Osteocyte (in vitro differentiated cells): ENCODE measurements around the gene POLN. TPM values are rescaled to one million over a fixed set of nuclear protein-coding genes. Genes with fewer than 3 reads are reported as not detected.
"Not testable (repeated sequence)": the region's sequence is repeated elsewhere in the genome, so short reads cannot be mapped to it uniquely, and the experiment has no call there.

Experiments
- DNase-seq: peaks from one replicate; pipeline ENCODE4 v3.0.0; 2021; ENCODE audit warnings: mixed read lengths; ENCODE audit not compliant: unreplicated experiment; ENCODE audit errors: extremely low spot score
- H3K27ac Mint-ChIP-seq: one replicate; pipeline ENCODE4 v1.8.0; 2021; ENCODE audit warnings: mild to moderate bottlenecking, mixed read lengths; ENCODE audit not compliant: unreplicated experiment
- H3K27me3 Mint-ChIP-seq: one replicate; pipeline ENCODE4 v1.8.0; 2021; ENCODE audit warnings: mixed read lengths; ENCODE audit not compliant: unreplicated experiment
- H3K36me3 Mint-ChIP-seq: one replicate; pipeline ENCODE4 v1.8.0; 2021; ENCODE audit warnings: mixed read lengths; ENCODE audit not compliant: unreplicated experiment
- H3K4me1 Mint-ChIP-seq: one replicate; pipeline ENCODE4 v1.8.0; 2021; ENCODE audit warnings: mixed read lengths; ENCODE audit not compliant: unreplicated experiment
- H3K4me3 Mint-ChIP-seq: one replicate; pipeline ENCODE4 v1.8.0; 2021; ENCODE audit warnings: mild to moderate bottlenecking, moderate library complexity, mixed read lengths; ENCODE audit not compliant: unreplicated experiment
- H3K9me3 Mint-ChIP-seq: one replicate; pipeline ENCODE4 v1.8.0; 2021; ENCODE audit warnings: mixed read lengths; ENCODE audit not compliant: unreplicated experiment
- CTCF ChIP-seq: fragments of 200-600 bp; sonication (generic); IDR thresholded peaks from 2 replicates; pipeline ENCODE4 v1.5.0; 2021; ENCODE audit warnings: antibody characterized with exemption, mild to moderate bottlenecking, moderate library complexity
- total RNA-seq: library from RNA; stranded (reverse); gene quantifications from 2 replicates; pipeline ENCODE4 v1.2.1, GENCODE V29; 2021

Gene POLN
- total RNA-seq, 1 donor from 2014 or later: 4.2 TPM

DNA sequence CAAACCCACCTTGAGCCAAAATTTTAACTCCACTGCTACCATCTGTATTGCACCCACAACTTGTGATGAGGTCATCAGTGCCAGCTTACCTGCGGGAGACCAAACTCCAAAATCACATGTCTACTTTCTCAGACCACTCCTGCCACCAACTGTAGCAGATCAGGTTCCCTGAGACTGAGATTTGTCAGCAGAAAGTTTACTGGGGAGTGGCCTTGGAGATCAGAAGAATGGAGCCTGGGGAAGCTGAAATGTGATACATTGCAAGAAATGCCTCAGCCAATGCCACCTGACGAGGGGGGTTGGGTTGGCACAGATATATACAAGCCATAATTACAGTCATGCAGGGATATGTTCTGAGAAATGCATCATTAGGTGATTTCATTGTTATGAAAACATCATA, 19.1 kb downstream of the POLN start:
- no peak for DNase-seq
- no peak for TF ChIP-seq CTCF
- H3K4me1 Mint-ChIP-seq: peaks cover 4% of the 10 kb centered on the region
- peaks cover 1% of the 10 kb centered on the region for H3K36me3 Mint-ChIP-seq
- no peak overlapping the region for H3K27ac Mint-ChIP-seq
- no peaks in the 10 kb centered on the region for H3K27me3 Mint-ChIP-seq
- H3K4me3 Mint-ChIP-seq: no peak overlapping the region
- H3K9me3 Mint-ChIP-seq: no peaks in the 10 kb centered on the region

- not testable (repeated sequence) for H3K4me1 Mint-ChIP-seq, H3K27me3 Mint-ChIP-seq, DNase-seq, H3K36me3 Mint-ChIP-seq, H3K9me3 Mint-ChIP-seq, H3K27ac Mint-ChIP-seq, H3K4me3 Mint-ChIP-seq
These were observed 20.5 kb downstream of the POLN start for GRCh38 chr4:2221378-2221777.

DNA sequence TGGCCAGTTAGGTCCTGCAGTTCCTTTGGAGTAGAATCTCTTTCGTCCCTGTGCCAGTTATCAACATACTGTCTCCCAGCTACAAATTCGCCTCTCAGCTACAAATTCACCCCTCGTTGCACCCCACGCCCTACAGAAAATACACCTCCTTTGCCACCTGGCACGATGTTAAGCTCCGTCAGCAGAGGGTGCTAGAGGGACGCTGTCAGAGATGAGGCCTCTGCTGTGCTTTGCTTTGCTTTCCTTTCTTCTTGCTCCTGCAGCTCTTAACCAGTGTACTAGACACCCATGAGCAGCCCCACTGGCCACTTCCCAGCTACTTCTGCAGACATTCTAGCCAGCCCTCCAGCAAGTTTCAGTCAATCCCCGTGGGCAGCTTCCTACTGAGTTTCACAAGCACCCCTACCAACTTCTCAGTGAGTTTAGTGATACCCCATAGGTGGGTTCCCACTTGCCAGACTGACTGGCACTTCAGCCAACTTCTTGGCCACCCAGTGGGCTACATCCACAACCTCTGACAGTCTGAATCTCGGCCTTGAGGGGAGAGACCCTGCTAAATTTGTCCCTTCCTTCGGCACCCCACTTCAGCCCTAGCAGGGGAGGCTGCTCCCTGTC, 21.8 kb downstream of the POLN start:
- peaks cover 1% of the 10 kb centered on the region for H3K36me3 Mint-ChIP-seq
- no peaks in the 10 kb centered on the region for H3K9me3 Mint-ChIP-seq
- H3K4me1 Mint-ChIP-seq: peaks cover 4% of the 10 kb centered on the region
- DNase-seq: peak; percentile 90
- no peak overlapping the region for H3K27ac Mint-ChIP-seq
- peak; percentile 88 for TF ChIP-seq CTCF
- no peaks in the 10 kb centered on the region for H3K27me3 Mint-ChIP-seq
- no peak overlapping the region for H3K4me3 Mint-ChIP-seq

DNA sequence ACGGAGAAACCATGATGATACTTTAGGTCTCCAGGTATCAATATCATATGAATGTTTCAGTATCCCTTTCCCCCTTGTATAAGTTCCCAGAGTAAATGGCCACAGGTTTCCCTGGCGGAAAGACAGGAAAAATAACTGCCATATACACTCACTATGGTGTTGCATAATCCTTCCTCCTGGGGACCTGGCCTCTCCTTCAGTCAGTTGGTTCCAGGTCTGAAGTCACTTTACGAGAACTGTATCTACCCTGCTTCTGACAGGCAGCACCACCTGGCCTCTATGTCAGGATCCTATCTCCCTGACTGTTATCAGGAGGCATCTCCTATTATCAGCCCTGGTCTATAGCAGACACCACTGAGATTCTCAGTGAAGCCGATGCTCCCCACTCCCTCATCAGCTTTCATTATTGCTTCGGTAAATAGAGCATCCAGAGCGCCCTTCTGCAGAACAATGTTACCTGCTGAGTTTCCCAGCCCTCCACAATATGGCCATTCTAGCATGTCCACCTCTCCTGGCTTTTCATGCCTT, 22.6 kb downstream of the POLN start:
- no peak for DNase-seq
- peaks cover 4% of the 10 kb centered on the region for H3K4me1 Mint-ChIP-seq
- no peaks in the 10 kb centered on the region for H3K9me3 Mint-ChIP-seq
- no peak overlapping the region for H3K27ac Mint-ChIP-seq
- peaks cover 1% of the 10 kb centered on the region for H3K36me3 Mint-ChIP-seq
- no peak for TF ChIP-seq CTCF
- H3K4me3 Mint-ChIP-seq: no peak overlapping the region
- H3K27me3 Mint-ChIP-seq: no peaks in the 10 kb centered on the region

DNA sequence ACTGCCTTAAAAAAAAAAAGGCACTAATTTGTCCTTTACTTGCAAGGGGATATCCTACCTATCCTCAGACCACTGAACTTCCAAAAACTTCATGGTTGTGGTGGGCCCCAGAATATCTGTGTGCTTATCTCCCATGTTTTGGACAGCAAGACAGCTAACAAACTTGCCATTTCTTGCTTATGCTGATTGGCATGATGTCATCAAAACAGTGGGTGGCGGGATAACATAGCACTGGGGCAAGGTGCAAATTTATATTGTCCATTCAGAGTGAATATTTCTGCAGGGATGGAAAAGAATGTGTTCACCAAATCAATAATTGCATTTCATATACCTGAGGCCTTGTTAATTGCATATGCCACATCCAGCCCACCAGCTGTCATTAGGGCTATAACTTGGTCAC, 23.5 kb downstream of the POLN start:
- Mint-ChIP-seq H3K27me3 (no peaks in the 10 kb centered on the region), H3K9me3 (no peaks in the 10 kb centered on the region), H3K27ac (no peak overlapping the region), H3K36me3 (peaks cover 1% of the 10 kb centered on the region), H3K4me1 (peaks cover 4% of the 10 kb centered on the region), H3K4me3 (no peak overlapping the region)
- no peak for TF ChIP-seq CTCF
- no peak for DNase-seq
